GM12865 (cell line): ENCODE data around the gene OR1S1.

Source experiments
- DNase-seq: peaks from one replicate; pipeline ENCODE4 v3.0.0; 2010; ENCODE audit warnings: low read depth
- H3K4me3 ChIP-seq: 2 replicates; pipeline ENCODE4 v1.5.1; 2011; ENCODE audit warnings: mild to moderate bottlenecking, low read depth, low read length, control low read depth
- TF ChIP-seq, protein P1 (sequence below): IDR thresholded peaks from 2 replicates; pipeline ENCODE4 v1.5.1; 2011; ENCODE audit warnings: low read length, control low read depth, low read depth, inconsistent platforms; ENCODE audit not compliant: insufficient read depth; ENCODE audit errors: missing control alignments

The OR1S1 gene

DNA sequence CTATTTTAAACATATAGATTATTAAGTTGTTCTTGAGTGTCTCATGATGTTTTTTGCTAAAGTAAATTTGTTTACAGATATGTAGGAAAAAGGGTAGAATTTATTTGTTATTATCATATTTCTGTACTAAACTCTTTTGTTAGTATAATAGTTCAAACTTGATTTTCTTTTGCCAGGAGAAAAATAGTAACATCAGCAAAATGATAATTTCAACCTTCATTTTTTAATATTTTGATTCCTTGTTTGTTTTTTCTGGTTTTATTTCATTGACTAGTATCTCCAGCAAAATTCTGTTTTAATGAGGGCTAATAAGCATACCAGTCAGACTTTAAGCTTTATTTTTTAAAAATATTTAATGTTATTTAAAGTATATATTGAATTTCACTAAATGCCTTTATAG is 4.0 kb downstream of the OR1S1 start:
- TF ChIP-seq, protein P1, sequence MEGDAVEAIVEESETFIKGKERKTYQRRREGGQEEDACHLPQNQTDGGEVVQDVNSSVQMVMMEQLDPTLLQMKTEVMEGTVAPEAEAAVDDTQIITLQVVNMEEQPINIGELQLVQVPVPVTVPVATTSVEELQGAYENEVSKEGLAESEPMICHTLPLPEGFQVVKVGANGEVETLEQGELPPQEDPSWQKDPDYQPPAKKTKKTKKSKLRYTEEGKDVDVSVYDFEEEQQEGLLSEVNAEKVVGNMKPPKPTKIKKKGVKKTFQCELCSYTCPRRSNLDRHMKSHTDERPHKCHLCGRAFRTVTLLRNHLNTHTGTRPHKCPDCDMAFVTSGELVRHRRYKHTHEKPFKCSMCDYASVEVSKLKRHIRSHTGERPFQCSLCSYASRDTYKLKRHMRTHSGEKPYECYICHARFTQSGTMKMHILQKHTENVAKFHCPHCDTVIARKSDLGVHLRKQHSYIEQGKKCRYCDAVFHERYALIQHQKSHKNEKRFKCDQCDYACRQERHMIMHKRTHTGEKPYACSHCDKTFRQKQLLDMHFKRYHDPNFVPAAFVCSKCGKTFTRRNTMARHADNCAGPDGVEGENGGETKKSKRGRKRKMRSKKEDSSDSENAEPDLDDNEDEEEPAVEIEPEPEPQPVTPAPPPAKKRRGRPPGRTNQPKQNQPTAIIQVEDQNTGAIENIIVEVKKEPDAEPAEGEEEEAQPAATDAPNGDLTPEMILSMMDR, result no peak
- no peak for DNase-seq
- H3K4me3 ChIP-seq, result no peak overlapping the region

DNA sequence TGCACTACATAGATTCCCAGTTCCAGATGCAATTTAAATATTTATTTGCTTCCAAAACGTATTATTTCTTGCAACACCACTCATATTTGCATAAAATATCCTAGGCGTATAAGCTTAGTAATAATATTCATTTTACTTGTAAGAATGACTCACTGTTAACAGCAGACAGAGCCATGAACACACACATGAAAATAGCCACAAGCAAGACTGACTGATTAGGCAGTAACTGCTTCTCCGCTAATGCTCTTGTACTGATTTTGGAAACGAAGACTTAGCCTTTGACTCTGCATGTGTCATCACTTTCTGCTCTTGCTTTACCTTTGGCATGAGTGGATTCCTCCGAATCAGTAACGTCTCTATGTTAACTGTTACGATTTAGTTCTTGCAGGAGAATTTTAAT is 10.2 kb downstream of the OR1S1 start:
- no peak overlapping the region for H3K4me3 ChIP-seq
- DNase-seq, result no peak
- TF ChIP-seq, protein P1, result no peak

DNA sequence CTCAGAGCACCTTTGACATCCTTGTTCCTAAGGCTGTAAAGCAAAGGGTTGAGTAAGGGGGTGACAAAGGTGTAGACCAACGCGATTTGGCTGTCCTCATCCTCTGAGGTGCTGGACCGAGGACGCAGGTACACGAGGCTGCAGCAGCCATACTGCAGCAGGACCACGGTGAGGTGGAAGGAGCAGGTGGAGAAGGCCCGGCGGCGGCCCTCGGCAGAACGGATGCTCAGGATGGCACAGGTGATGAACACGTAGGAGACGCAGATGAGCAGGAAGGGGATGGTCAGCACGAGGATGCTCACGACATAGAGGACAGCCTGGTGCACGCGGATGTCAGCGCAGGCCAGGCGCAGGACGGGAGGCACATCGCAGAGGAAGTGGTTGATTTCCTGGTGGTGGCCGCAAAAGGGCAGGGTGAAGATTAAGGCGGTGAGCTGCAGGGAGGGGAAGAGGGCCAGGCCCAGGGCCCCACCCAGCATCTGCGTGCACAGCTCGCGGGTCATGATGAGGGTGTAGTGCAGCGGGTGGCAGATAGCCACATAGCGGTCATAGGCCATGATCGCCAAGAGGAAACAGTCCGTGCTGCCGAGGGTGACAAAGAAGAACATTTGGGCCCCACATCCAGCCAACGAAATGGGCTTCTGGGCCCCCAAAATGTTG is 15.6 kb downstream of the OR1S1 start:
- no peak for DNase-seq
- H3K4me3 ChIP-seq, result no peak overlapping the region
- TF ChIP-seq, protein P1, result no peak

DNA sequence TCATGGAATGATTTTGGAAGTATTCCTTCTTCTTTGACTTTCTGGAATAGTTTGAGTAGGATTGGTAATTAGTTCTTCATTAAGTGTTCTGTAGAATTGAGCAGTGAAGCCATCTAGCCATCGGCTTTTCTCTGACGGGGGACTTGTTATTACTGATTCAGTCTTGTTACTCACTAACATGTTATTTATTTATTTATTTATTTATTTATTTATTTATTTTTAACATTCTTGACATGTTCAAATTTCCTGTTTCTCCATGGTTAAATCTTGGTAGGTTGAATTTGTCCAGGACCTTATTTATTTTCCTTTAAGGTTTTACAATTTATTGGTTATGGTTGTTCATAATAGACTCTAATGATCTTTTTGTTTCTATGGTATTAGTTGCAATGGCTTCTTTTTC is 31.4 kb downstream of the OR1S1 start:
- TF ChIP-seq, protein P1, result no peak
- H3K4me3 ChIP-seq, result no peak overlapping the region
- no peak for DNase-seq

DNA sequence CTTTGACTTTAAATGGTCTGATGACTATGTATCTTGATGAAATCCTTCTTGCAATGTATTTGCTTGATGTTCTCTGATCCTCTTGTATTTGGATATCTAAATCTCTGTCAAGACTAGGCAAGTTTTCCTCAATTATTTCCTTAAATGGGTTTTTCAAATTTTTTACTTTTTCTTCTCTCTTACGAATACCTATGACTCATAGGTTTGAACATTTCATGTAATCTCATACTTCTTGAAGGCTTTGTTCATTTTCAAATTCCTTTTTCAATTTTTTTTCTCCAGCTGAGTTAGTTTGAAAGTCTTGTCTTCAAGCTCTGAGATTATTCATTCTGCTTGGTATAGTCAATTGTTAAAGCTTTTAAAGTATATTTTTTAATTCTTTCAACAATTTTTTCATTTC is 42.4 kb downstream of the OR1S1 start:
- TF ChIP-seq, protein P1, result no peak
- no peak for DNase-seq
- no peak overlapping the region for H3K4me3 ChIP-seq

DNA sequence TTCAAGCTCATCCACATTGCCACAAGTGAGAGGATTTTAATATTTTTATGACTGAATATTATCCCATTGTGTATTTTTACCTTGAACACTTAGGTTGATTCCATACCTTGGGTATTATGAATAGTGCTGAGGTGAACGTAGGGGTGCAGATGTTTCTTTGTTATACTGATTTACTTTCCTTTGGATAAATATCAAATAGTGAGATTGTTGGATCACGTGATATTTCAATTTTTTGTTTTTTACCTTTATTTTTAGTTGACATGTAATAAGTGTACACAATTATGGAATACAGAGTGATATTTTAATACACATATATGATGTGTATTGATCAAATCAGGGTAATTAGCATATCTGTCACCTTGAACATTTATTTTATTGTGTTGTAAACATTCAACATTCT is 47.5 kb downstream of the OR1S1 start:
- no peak for DNase-seq
- H3K4me3 ChIP-seq, result no peak overlapping the region
- TF ChIP-seq, protein P1, result no peak
